GM18951 (cell line): Measurements from ENCODE around the gene MPRIP.

Source experiments
- POLR2A ChIP-seq: IDR thresholded peaks from 4 replicates; pipeline ENCODE4 v1.6.1; 2011; ENCODE audit warnings: mild to moderate bottlenecking; ENCODE audit not compliant: insufficient read length, insufficient read depth; ENCODE audit errors: extremely low read depth
- in situ Hi-C: fragments of 300-500 bp; cut with MboI; formaldehyde crosslinking; loops from one replicate; pipeline ENCODE4 v1.12.0; 2022; ENCODE audit warnings: low sequenced_read_pairs, mixed read lengths, inconsistent platforms; ENCODE audit not compliant: unreplicated experiment

Gene MPRIP

GRCh38 chr17:17141279-17141678, 99.0 kb downstream of the MPRIP start:
- in situ Hi-C loops, result no loop called here
- no peak for TF ChIP-seq POLR2A

DNA sequence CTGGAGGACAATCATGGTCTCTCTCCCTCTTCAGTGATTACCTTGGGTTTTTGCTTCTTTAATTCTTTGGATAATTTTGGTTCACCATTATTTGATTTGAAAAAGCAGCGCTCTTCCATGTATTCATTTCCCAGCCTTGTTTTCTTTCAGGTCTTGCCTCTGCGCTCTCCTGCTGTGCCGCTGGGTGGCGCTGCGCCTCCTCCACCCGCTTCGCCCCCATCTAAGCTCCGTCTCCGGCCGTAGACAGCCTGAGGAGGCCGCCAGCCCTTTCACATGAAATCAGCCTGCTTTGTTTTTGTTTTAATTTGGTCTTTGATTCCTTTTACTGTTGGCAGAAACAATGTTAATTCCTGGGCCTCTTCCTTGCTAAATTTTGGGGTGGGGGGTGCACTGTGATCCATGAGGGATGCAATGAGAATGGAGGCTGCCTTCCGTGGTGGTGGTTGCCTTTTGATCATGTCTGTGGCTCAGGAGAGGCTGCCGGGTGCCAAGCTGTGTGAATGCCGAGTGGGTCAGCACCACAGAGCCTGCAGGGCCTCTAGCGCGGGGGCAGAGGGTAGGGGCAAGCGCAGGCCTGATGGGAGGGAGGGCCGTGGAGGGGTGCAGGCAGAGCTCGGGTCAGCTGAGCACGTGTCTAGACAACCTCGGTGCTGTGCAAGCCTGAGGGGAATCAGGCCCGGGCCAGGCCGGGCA, 99.7 kb downstream of the MPRIP start:
- TF ChIP-seq POLR2A, result no peak
- in situ Hi-C loops, result no loop called here

DNA sequence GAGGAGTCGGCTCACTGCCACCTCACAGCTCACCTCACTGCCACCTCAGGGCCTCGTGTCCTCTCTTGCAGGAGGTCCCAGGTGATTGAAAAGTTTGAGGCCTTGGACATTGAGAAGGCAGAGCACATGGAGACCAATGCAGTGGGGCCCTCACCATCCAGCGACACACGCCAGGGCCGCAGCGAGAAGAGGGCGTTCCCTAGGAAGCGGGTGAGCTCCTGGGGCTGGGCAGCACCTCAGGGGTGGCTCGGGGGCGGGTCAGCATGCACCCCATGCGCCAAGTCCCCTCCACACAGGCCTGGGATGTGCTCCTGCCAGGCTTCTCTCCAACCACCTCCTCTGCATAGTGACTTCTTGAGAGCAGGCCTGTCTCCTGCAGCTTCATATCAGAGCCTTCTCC, 100.3 kb downstream of the MPRIP start:
- no peak for TF ChIP-seq POLR2A
- in situ Hi-C loops, result no loop called here

- no peak for TF ChIP-seq POLR2A
- in situ Hi-C loops, result no loop called here
Observed at GRCh38 chr17:17143501-17143900, 101.2 kb downstream of the MPRIP start.

GRCh38 chr17:17144061-17144460, 101.8 kb downstream of the MPRIP start:
- TF ChIP-seq POLR2A, result no peak
- in situ Hi-C loops, result no loop called here

GRCh38 chr17:17144916-17145665, 102.8 kb downstream of the MPRIP start:
- no peak for TF ChIP-seq POLR2A
- in situ Hi-C loops, result no loop called here

DNA sequence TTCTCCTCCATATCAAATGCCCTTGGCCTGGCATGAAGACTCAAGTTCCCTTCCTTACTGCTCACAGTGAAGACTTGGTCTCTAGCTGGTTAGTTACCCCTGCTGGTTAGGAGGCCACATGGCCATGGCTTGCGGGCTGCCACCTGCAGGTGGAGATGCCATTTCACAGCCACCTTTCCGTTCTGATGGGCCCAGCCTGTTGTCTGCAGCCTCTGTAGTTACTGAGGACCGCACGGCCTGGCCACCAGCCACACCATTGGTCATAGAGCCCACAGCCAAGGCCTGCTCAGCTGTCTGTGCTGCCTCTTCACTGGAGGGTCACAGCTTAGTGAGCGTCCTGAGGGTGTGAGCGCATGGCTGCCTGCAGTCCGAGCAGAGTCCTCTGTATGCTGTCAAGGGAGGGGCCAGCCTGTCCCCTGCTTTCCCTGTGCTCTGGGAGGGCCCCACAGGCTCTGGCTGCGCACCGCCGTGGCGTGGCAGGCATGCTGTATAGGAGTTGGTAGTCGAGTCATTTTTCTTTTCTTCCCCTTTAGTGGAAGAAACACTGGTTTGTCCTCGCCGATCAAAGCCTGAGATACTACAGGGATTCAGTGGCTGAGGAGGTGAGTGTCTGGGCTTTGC, 104.6 kb downstream of the MPRIP start:
- TF ChIP-seq POLR2A, result no peak
- in situ Hi-C loops, result no loop called here

DNA sequence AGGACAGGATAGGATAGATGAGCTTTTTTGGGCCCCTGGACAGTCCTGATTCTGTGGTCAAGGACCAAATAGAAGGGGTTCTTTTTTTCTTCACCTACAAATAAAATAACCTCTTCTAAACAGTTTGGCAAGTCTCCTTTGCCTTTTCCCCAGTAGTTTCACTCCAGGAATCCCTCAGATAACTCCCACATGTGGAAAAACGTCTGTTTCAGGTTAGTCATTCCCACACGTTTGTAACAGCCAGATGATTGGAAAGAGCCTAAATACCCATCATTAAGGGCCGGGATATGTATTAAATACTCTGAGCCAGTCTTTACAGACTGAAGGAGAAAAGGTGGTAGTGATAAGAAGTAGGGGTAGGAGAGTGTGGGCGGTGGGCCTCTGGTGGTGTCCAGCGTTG, 105.6 kb downstream of the MPRIP start:
- in situ Hi-C loops, result no loop called here
- TF ChIP-seq POLR2A, result no peak

DNA sequence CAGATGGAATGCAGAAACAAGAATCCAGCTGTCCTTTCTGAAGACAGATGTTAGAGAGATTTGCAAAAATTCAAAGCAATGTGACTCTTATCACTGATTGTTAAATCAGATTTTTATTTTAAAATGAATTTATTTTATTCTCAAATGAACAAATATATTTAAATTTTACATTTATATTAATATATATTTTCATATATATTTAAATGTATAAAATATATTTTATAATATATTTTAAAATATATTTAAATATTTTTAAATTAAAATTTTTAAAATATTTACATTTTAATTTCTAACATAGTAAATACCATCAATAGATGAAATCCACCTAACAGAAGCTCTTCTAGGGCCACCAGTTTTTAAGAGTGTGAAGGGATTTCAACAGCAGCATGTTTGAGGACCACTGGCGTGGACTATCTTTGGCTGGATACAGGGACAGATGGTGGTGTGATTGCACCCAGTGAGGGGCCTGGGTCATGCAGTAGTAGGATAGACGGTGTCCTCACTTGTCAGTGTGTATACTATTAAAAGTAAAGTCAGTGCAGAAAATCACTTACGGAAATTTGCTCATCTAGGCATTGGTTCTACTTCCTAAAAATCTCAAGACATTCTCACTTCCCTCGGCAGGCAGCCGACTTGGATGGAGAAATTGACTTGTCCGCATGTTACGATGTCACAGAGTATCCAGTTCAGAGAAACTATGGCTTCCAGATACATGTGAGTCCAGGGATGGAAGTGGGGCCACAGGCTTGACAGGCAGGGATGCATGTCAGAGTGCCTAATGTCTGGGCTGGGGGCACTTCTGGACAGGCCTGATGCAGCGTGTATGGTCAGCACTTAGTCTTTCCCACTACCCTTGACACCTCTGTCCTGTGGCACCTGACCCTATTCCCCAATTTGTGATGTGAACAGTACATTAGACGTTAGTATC, 107.5 kb downstream of the MPRIP start:
- in situ Hi-C loops, result no loop called here
- no peak for TF ChIP-seq POLR2A

GRCh38 chr17:17150448-17150800, 108.2 kb downstream of the MPRIP start:
- in situ Hi-C loops, result no loop called here
- TF ChIP-seq POLR2A, result no peak

GRCh38 chr17:17151055-17151454, 108.8 kb downstream of the MPRIP start:
- in situ Hi-C loops, result no loop called here
- TF ChIP-seq POLR2A, result no peak

DNA sequence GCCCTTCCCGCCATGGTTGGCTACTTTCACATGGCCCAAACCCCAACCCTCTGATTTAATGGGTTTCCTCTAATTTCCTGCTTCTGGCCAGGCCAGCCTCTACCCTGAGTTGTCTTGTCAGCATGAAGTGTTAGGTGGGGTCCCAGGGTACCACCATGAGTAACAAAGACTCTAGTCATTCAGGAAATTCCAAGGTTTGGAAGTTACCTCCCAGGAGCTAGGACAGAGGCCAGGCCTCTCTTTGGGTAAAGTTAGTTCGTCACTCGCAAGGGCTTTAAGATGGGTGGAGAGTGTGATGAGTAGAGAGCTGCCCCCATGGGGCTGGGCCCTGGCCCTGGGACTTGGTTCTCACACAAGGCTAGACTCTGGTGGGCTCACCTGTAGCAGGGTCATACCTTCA, 109.3 kb downstream of the MPRIP start:
- TF ChIP-seq POLR2A, result no peak
- in situ Hi-C loops, result no loop called here

DNA sequence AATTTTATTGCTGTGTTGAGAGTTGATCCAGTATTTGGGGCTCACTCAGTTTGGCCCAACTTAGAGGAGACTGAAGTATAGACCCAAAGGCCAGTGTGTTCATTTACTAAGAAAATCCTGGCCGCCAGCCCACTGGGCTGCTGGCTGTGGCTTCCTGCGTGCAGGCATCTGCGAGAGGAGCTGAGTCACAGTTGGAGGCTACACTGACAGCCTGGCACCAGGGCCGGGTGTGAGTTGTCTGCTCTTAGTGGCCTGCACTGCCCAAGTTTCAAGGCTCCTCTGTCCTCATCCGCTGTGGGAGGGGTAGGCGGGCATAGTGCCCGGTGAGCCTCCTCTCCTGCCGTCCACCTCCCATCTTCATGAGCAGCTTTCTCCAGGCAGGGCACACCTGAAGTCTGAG, 109.7 kb downstream of the MPRIP start:
- TF ChIP-seq POLR2A, result no peak
- in situ Hi-C loops, result no loop called here

- in situ Hi-C loops, result no loop called here
- no peak for TF ChIP-seq POLR2A
Observed at GRCh38 chr17:17152385-17152784, 110.1 kb downstream of the MPRIP start.
